Ovary (tissue), 9 donors: ENCODE measurements around the gene GXYLT2. TPM values are rescaled to one million over a fixed set of nuclear protein-coding genes. Genes with fewer than 3 reads are reported as not detected.
A peak's percentile ranks its signal among the peaks of the same experiment; 100 is the strongest.

Source experiments
- DNase-seq, 5 donors: peaks; one replicate each; pipeline ENCODE4 v3.0.0-alpha.2; 2019 to 2020
- H3K27ac ChIP-seq, 2 donors: fragments of 200-600 bp; one replicate each; pipeline versions ENCODE4 v1.5.1 to v1.8.0; 2019 to 2022
- H3K27me3 ChIP-seq: fragments of 200-600 bp; one replicate; pipeline ENCODE4 v1.8.0; 2022
- H3K36me3 ChIP-seq: fragments of 200-600 bp; sonication (generic); one replicate; pipeline ENCODE4 v1.5.1; 2019
- H3K4me1 ChIP-seq: one replicate; pipeline ENCODE4 v1.8.1; 2013; ENCODE audit warnings: mild to moderate bottlenecking, moderate library complexity; ENCODE audit not compliant: insufficient read depth
- H3K4me3 ChIP-seq: fragments of 200-600 bp; sonication (generic); one replicate; pipeline ENCODE4 v1.5.1; 2017
- H3K9me3 ChIP-seq, 2 donors: fragments of 200-600 bp in 1 of 2; sonication (generic) in 1 of 2; one replicate each; pipeline versions ENCODE4 v1.5.1 to v1.8.1; 2013 to 2019; ENCODE audit warnings: mild to moderate bottlenecking in 1 of 2, moderate library complexity in 1 of 2
- CTCF ChIP-seq, 3 donors: fragments of 450-650 bp in 2 of 3; fragments of 200-600 bp in 1 of 3; IDR thresholded peaks; one replicate each; pipeline versions ENCODE4 v1.5.1 to v1.8.0; 2016 to 2022; ENCODE audit warnings: antibody characterized with exemption in 3 of 3, mild to moderate bottlenecking in 1 of 3
- EP300 ChIP-seq: sonication (generic); formaldehyde crosslinking; IDR thresholded peaks from one replicate; pipeline ENCODE4 v1.6.1; 2017; ENCODE audit warnings: antibody characterized with exemption
- POLR2A ChIP-seq: fragments of 450-650 bp; IDR thresholded peaks from one replicate; pipeline ENCODE4 v1.6.1; 2017; ENCODE audit warnings: antibody characterized with exemption, mild to moderate bottlenecking, moderate library complexity
- WGBS, 3 donors: extraction: QIAGEN DNeasy Blood & Tissue Kit in 1 of 3; methylation state at CpG; one replicate each; pipeline versions ENCODE4 v1.1.5 to v1.1.7; 2013 to 2017; 5-methylcytosine and 5-hydroxymethylcytosine counted together
- intact Hi-C, 4 donors: fragments of 100-400 bp; cut with DNase I; formaldehyde crosslinking; loops; one replicate each; pipeline versions ENCODE4 v1.11.0 to v1.15.1; 2022 to 2023
- polyA plus RNA-seq, 2 donors: library from polyadenylated mRNA; stranded (reverse); fragments of 200-250 nt in 1 of 2; fragments of 350-450 nt in 1 of 2; fragmentation: Illumina TruSeq in 1 of 2; extraction: RNeasy Lipid Tissue Mini Kit (QIAGEN cat#74804) in 1 of 2; gene quantifications; one replicate each; pipeline ENCODE4 v1.2.3, GENCODE V29; 2013 to 2014
- total RNA-seq, 7 donors: library from RNA; depleted of rRNA in 2 of 7; stranded (reverse); fragments of >200 nt in 2 of 7; fragmentation: NEBNext Ultra II Directional in 3 of 7; extraction: Animal tissue kit (Norgen Biotek cat#: 25700) in 3 of 7; gene quantifications; one replicate each; pipeline versions ENCODE4 v1.1.0 to v1.2.4, GENCODE V29; 2016 to 2023
- donor health status: DM: no; HTN: no; CAD: no; lungs with moderate emphysema.
- donor health status: DM: no; HTN: no; CAD: no.
- donor health status: Bipolar disorder and iron deficiency.
- donor health status: DM: yes; HTN: yes; CAD: no.
- donor health status: DM: no; HTN: no; CAD: no.
- donor health status: DM: yes; HTN: yes; CAD: no.

Gene GXYLT2
- total and polyA plus RNA-seq, 9 donors = 9.4 to 86.0 (median 43.7) TPM

DNA sequence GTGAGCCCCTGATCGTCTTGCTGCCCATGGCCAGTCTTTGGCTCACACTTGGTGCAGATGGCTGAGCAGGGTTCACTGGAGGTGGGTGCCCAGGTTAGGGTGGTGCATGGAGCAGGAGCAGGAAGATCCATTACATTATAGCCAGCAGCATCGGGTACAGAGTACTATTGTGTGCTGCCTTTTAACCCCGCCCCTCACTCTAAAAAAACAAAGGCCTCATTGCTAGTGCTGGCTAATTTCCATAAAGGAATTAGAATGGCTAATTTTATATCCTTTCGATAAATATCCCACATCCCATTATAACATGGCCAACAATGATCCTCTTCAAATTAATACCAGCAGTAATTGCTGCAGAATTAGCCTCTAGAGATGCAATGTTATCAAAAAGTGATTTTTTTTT lies 63.0 kb downstream of the GXYLT2 start:
- no peak overlapping the region for H3K27ac ChIP-seq
- H3K36me3 ChIP-seq = no peaks in the 10 kb centered on the region
- no peaks in the 10 kb centered on the region for H3K27me3 ChIP-seq
- H3K4me3 ChIP-seq = no peak overlapping the region
- 72 to 79% (median 76%) methylated on average over 4 of the region's 4 CpGs for WGBS, 3 donors
- TF ChIP-seq EP300 (no peak), CTCF (IDR thresholded peaks at IDR 0.05) (no peak), POLR2A (no peak)
- intact Hi-C loops = no loop called here
- peaks cover 4% of the 10 kb centered on the region for H3K4me1 ChIP-seq
- no peaks in the 10 kb centered on the region for H3K9me3 ChIP-seq
- DNase-seq = no peak

- WGBS, 3 donors = 69 to 88% (median 79%) methylated on average over 6 of the region's 6 CpGs
- no peak for DNase-seq
- TF ChIP-seq EP300 = no peak
- no peak for TF ChIP-seq POLR2A
- no peak for TF ChIP-seq CTCF (IDR thresholded peaks at IDR 0.05)
- Histone ChIP-seq H3K27me3 (no peaks in the 10 kb centered on the region), H3K9me3 (no peaks in the 10 kb centered on the region), H3K36me3 (no peaks in the 10 kb centered on the region), H3K4me1 (peaks cover 4% of the 10 kb centered on the region), H3K4me3 (no peak overlapping the region), H3K27ac (no peak overlapping the region)
- intact Hi-C loops = no loop called here
These were observed 63.4 kb downstream of the GXYLT2 start for GRCh38 chr3:72951259-72951722.

DNA sequence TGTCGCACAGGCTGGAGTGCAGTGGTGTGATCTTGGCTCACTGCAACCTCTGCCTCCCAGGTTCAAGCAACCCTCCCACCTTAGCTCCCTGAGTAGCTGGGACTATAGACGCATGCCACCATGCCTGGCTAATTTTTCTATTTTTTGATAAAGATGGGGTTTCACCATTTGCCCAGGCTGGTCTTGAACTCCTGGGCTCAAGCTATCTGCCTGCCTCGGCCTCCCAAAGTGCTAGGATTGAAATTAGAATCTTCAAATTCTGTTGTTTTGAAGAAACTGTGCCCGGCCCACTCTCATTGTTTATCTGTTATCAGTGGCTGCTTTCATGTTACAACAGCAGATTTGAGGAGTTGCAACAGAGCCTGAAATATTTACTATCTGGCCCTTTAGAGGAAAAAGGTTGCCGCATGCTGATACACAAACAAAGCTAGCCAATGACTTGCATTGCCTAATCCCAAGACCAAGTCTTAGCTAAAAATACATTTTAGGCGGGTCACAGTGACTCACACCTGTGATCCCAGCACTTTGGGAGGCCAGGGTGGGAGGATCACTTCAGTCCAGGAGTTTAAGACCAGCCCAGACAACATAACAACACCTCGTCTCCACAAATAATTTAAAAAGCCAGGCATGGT lies 65.6 kb downstream of the GXYLT2 start:
- no peaks in the 10 kb centered on the region for H3K4me1 ChIP-seq

DNA sequence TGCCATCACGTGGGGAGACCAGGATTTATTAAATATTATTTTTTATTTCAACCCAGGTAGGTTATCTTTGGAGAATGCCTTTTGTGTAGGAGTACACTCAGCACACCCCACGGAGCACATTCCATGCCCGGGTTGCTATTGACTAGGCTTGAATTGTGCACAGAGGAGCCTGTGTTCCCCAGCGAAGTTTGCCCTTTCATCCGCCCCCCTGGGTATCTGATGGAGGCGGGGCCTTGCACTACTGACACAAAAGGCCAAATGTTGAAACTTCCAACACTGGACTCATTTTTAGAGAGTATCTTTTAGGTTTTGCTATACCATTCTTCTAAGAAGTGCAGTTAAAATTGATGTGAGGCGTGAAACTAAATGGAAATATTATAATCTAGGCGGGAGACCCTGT lies 69.5 kb downstream of the GXYLT2 start:
- WGBS, 3 donors = 47 to 53% (median 49%) methylated on average over 8 of the region's 8 CpGs
- Histone ChIP-seq H3K27me3 (no peaks in the 10 kb centered on the region), H3K9me3 (no peaks in the 10 kb centered on the region), H3K36me3 (no peaks in the 10 kb centered on the region), H3K4me3 (no peak overlapping the region), H3K27ac (no peak overlapping the region), H3K4me1 (peaks cover 7% of the 10 kb centered on the region)
- intact Hi-C loops = no loop called here
- peak in 1 of 5 donors; percentile 61 for DNase-seq
- no peak for TF ChIP-seq EP300
- TF ChIP-seq CTCF (IDR thresholded peaks at IDR 0.05) = no peak
- no peak for TF ChIP-seq POLR2A

More for the DNA sequence above, 65.6 kb downstream of the GXYLT2 start:
- Histone ChIP-seq H3K9me3 (no peaks in the 10 kb centered on the region), H3K27ac (no peak overlapping the region), H3K36me3 (no peaks in the 10 kb centered on the region), H3K27me3 (no peaks in the 10 kb centered on the region), H3K4me3 (no peak overlapping the region)
- peak in 2 of 5 donors; percentile 43 to 64 for DNase-seq
- TF ChIP-seq CTCF (IDR thresholded peaks at IDR 0.05) = no peak
- TF ChIP-seq EP300 = no peak
- no peak for TF ChIP-seq POLR2A
- 64 to 69% (median 68%) methylated on average over 7 of the region's 7 CpGs for WGBS, 3 donors
- intact Hi-C loops = no loop called here
